Erythroblast (primary cell): ENCODE data around the gene PUM1.

Source experiments
- GATA1 ChIP-seq: IDR thresholded peaks from 2 replicates; pipeline ENCODE4 v1.6.1; 2011; ENCODE audit warnings: low read depth, mild to moderate bottlenecking, control low read depth, low read length, moderate library complexity
- POLR2A ChIP-seq: IDR thresholded peaks from 2 replicates; pipeline ENCODE4 v1.6.1; 2011; ENCODE audit warnings: mild to moderate bottlenecking, low read length

DNA sequence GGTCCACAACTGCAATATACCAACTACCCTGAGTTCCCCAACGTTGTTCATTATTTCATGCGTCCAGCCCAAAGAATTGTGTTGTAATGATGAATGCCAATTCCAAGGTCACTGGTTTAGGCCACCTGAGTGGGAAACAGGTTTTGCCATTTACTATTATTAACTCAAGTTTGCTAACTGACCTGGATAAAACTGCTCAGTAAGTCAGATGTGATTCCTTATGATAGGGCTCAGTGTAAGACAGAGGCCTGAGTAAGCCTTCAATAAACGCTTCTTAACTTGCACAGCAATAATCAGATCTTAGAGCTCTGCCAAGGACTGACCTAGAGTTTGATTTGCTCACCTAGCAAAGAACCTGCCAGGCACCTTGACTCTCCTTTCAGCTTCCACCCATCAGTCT, 10.0 kb downstream of the PUM1 start:
- TF ChIP-seq POLR2A = no peak
- TF ChIP-seq GATA1 = no peak
